ENCODE data around the gene BIRC3.

Gene BIRC3

GRCh38 chr11:102305352-102306047 is 11.8 kb upstream of the BIRC3 start:
- no peaks in the 10 kb centered on the region for H4K20me1 ChIP-seq (ENCODE audit: insufficient read depth)
- H3K27me3 ChIP-seq (ENCODE audit: insufficient read depth, low read depth) = no peaks in the 10 kb centered on the region
- no peaks in the 10 kb centered on the region for H3K79me2 ChIP-seq (ENCODE audit: insufficient read depth, low read depth)
- TF ChIP-seq CTCF (conservative IDR thresholded peaks at IDR 0.05; ENCODE audit: low read depth, low read length) = no peak
- no peaks in the 10 kb centered on the region for H3K36me3 ChIP-seq (ENCODE audit: insufficient read depth)
- H3K9ac ChIP-seq = no peak overlapping the region
- peaks cover 44% of the 10 kb centered on the region for H3K4me1 ChIP-seq (ENCODE audit: low read depth, poor library complexity, severe bottlenecking)
- H3K4me2 ChIP-seq = no peak overlapping the region
- no peak overlapping the region for H3K27ac ChIP-seq
- no peak overlapping the region for H2AFZ ChIP-seq (ENCODE audit: low read depth)
- no peak overlapping the region for H3K4me3 ChIP-seq (IDR thresholded peaks at IDR 0.05; ENCODE audit: insufficient read depth, low read depth, low read length)

GRCh38 chr11:102306048-102306597 is 11.2 kb upstream of the BIRC3 start:
- H2AFZ ChIP-seq (ENCODE audit: low read depth) = no peak overlapping the region
- TF ChIP-seq CTCF (conservative IDR thresholded peaks at IDR 0.05; ENCODE audit: low read depth, low read length) = no peak
- no peak overlapping the region for H3K9ac ChIP-seq
- no peak overlapping the region for H3K27ac ChIP-seq
- peak overlapping the region; percentile 31; the same call in 1 of the 2 replicates for H3K4me2 ChIP-seq
- H3K36me3 ChIP-seq (ENCODE audit: insufficient read depth) = no peaks in the 10 kb centered on the region
- H4K20me1 ChIP-seq (ENCODE audit: insufficient read depth) = no peaks in the 10 kb centered on the region
- H3K79me2 ChIP-seq (ENCODE audit: insufficient read depth, low read depth) = no peaks in the 10 kb centered on the region
- no peak overlapping the region for H3K4me3 ChIP-seq (IDR thresholded peaks at IDR 0.05; ENCODE audit: insufficient read depth, low read depth, low read length)
- no peaks in the 10 kb centered on the region for H3K27me3 ChIP-seq (ENCODE audit: insufficient read depth, low read depth)
- peaks cover 44% of the 10 kb centered on the region for H3K4me1 ChIP-seq (ENCODE audit: low read depth, poor library complexity, severe bottlenecking)

- Histone ChIP-seq H3K36me3 (ENCODE audit: insufficient read depth) (no peaks in the 10 kb centered on the region), H2AFZ (ENCODE audit: low read depth) (0 out of 2 replicates have a peak overlapping the region, but pooled peaks have one; percentile 24), H3K4me1 (ENCODE audit: low read depth, poor library complexity, severe bottlenecking) (peaks cover 41% of the 10 kb centered on the region), H3K79me2 (ENCODE audit: insufficient read depth, low read depth) (no peaks in the 10 kb centered on the region), H3K27me3 (ENCODE audit: insufficient read depth, low read depth) (no peaks in the 10 kb centered on the region), H3K4me3 (IDR thresholded peaks at IDR 0.05; ENCODE audit: insufficient read depth, low read depth, low read length) (no peak overlapping the region), H3K4me2 (peak overlapping the region; percentile 31; the same call in 1 of the 2 replicates), H3K9ac (no peak overlapping the region), H3K27ac (no peak overlapping the region), H4K20me1 (ENCODE audit: insufficient read depth) (no peaks in the 10 kb centered on the region)
- no peak for TF ChIP-seq CTCF (conservative IDR thresholded peaks at IDR 0.05; ENCODE audit: low read depth, low read length)
Observed at GRCh38 chr11:102306817-102307726, 10.2 kb upstream of the BIRC3 start.

GRCh38 chr11:102307727-102308038 is 9.6 kb upstream of the BIRC3 start:
- Histone ChIP-seq H3K4me2 (no peak overlapping the region), H3K79me2 (ENCODE audit: insufficient read depth, low read depth) (no peaks in the 10 kb centered on the region), H3K4me1 (ENCODE audit: low read depth, poor library complexity, severe bottlenecking) (peaks cover 41% of the 10 kb centered on the region), H3K36me3 (ENCODE audit: insufficient read depth) (no peaks in the 10 kb centered on the region), H2AFZ (ENCODE audit: low read depth) (no peak overlapping the region), H3K9ac (no peak overlapping the region), H3K27ac (no peak overlapping the region), H3K4me3 (IDR thresholded peaks at IDR 0.05; ENCODE audit: insufficient read depth, low read depth, low read length) (no peak overlapping the region), H4K20me1 (ENCODE audit: insufficient read depth) (no peaks in the 10 kb centered on the region), H3K27me3 (ENCODE audit: insufficient read depth, low read depth) (no peaks in the 10 kb centered on the region)
- TF ChIP-seq CTCF (conservative IDR thresholded peaks at IDR 0.05; ENCODE audit: low read depth, low read length) = no peak

Data from KMS-11 (cell line).